ENCODE results near the gene RARB.

The RARB gene

DNA sequence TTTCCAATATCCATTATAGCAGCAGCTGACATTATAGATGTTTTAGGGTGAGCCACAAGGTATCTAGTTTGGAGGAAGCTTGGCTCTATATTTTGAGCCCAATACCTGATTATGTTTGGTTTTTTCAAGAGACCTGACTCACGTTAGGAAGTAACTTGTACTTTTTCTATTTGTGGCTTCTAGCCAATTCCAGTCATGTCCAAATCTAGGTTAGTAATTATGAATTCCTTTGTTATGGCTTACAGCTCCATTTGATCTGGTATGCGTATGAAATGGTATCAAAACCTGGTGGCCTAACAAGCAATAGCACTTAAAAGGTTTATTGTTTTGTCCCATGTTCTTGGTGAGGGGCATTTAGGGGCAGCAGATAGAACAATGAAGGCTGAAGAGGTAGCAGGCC lies 120.8 kb downstream of the RARB start:
- no peak for DNase-seq (ENCODE audit: low read depth in 2 of 2)

DNA sequence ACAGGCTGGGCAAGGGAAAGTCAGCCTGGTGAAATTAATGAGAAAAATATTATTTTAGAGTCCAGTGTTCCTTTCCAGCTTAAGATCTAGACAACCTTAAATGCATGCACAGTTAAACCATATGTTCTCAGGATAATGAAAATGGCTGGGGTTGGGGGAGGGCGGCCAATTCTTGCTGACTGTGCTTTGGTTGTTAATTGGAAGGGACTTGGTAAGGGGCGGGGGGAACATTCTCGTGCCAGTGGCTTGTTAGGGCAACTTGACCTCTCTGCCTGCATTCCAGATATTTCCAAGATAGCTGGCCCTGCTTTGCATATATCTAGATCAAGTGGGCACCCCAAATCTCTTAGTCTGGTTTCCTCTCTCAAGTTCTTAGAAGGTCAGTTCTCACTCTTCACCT lies 124.2 kb downstream of the RARB start:
- DNase-seq (ENCODE audit: low read depth in 2 of 2): no peak

DNA sequence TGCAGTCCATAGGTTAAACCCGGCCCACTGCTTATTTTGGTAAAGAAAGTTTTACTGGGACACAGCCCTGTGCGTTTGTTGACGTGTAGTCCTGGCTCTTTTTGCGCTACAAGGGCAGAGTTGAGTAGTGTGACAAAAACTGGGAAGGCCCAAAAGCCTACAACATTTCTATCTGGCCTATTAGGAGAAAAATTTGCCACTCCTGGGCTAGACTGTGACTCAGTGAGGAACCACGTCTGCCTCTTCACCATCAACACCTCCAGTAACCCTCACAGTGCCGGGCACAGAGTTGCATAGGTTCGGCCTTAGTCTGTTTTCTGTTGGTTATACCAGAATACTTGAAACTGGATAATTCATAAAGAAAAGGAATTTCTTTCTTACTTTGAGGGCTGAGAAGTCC lies 126.3 kb downstream of the RARB start:
- no peak for DNase-seq (ENCODE audit: low read depth in 2 of 2)

DNA sequence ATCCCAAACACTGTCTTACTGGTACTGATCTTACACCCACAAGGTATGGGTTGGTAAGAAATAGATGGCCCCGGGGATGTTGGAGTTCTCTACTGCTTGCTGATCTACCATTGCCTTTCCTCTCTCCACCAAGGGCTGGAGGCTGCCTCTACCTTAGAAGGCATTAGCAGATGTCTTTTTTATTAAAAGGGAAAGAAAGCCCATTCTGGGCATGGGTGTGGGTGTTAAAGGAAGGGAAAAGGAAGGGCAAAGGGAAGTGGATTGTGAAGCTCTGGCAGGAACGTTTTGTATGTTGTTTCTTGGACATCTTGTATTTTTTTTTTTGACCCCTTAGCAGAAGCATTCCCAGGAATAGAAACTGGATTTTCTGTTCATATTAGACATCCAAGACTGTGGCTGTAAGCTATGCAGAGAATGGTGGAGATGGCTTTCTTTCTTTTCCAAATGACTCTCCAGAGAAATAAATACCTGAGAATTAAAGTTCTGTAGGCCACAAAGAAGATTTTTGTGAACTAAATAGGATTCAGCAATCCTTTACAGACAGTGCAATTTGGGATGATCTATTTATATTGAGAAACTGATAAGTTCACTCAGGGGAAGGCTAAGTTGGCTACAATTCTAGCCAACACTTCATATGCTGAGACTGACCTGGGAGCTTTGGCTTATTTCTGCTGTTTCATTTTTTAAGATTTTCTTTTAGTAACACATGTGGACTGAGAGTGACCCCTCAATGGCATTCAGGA lies 127.8 kb downstream of the RARB start:
- no peak for DNase-seq (ENCODE audit: low read depth in 2 of 2)

DNA sequence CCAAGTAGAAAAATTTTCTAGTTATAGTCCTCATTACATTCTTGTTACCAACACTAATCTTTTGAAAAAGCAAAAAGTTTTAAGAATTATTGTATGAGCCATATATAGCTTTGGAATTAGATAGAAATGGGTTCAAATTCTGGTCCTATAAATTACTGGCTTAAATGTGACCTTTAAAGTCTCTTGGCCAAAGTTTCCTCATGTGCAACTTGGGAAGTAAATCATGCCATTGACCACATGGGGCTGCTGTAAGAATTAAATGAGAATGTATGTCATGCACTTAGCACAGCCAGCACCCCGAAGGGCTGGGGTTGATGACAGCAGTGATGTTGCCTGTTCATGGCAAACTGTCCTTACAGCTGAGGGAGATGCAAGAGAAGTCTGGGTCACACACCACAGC lies 128.4 kb downstream of the RARB start:
- DNase-seq (ENCODE audit: low read depth in 2 of 2): no peak

DNA sequence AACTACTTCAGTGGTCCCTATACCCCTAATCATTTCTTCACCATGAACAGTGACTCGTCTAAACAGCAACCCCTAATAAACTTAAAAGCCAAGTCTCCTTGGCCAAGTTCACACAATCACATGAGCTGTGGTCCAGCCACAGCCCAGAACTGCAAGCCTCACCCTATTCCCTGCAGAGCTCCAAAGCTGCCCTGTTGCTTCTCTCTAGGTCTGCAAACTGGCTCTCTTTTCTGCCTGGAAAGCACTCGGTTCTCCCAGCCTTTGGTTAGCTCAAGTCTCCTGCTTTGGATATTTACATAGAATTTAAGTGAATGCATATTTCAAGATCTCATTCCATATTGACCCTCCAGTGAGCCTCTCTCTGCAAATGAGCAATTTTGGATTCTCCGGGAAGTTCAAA lies 129.6 kb downstream of the RARB start:
- no peak for DNase-seq (ENCODE audit: low read depth in 2 of 2)

DNA sequence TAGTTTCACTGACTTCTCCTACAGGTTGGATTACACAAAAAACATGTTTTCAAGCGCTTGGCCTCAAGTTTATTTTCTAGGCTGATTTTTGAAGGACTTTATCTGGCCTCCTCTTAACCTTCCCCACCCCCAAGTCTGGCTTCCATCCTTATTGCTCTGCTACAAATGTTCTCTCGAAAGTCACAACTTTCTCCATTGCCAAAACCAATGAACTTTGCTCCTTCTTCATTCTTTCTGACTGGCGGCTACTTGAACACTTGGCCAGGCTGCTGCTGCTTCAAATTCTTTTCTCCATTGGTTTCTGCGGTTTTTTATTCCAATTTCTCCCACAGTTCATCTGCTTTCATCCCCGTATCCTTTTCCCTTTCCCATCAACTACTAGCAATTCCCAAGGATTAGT lies 130.1 kb downstream of the RARB start:
- DNase-seq (ENCODE audit: low read depth in 2 of 2): no peak

DNA sequence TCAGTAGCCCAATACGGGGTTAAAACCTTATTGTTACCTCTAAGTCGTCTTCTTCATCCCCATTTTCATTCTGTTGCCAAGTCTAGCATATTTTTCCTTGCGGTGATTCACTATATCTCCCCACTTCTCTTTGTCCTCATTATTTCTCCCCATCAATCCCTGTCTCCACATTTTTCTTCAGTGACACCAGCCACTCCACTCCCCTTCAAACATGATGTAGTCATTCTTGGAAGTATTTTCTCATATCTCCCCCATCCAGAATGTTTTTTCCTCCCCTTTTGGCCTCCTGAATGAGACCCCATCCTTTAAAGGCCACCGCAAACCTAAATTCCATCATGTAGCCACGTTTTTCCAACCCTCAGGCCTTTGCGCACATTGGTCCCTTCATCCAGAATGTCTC lies 130.7 kb downstream of the RARB start:
- DNase-seq (ENCODE audit: low read depth in 2 of 2): no peak

DNA sequence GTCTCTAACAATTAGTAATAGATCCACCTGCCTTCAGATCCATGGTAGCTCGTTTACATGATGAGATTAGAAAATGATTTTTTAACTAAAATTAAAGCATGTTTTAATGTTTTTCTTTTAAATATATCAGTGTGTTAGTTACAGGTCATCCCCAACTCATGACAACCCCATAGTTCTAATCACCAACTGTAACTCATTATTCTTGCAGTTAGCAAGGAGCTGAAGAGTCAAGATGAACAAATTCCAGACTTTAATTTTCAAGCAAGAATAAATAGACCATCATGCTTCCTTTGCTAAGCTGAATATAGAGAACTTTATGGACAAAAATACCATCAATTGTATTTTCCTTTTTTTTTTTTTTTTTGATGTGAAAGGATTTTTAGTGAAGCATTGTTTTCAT lies 135.5 kb downstream of the RARB start:
- no peak for DNase-seq (ENCODE audit: low read depth in 2 of 2)

DNA sequence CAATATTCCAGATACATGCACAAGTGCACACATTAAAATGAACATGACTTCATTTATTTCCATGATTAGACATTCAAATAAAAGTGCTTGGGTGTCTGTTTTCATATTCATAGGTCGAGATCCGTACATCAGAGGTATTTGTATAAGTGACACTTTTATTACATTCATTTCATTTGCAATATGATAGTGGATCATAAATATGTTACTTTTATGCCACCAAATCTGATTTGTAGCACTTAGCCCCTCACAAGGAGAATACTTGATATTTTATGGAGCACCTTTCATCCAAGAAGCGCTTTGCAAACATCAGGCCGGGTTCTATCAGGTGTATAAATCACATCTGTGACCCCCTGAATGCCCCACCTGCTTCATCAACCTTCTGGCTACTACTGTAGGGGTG lies 136.0 kb downstream of the RARB start:
- DNase-seq (ENCODE audit: low read depth in 2 of 2): no peak

DNA sequence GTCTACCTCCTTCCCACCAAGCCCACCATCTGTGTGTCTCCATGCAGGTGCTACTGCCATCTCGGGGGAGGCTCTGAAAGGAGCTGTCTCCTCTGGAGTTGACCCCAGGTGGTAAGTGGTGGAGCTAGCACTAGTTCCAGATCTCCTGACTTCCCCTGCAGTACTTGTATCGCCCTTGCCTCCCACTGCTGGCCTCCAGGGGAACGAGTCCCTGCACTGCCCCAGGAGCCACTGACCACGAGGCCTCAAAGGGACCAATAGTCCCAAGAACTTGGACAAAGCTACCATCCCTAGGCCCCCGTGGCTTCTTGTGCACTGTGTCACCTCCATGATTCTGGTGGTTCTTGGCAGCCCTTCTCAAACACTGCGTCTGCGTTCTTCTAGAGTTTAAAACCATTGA lies 137.7 kb downstream of the RARB start:
- no peak for DNase-seq (ENCODE audit: low read depth in 2 of 2)

DNA sequence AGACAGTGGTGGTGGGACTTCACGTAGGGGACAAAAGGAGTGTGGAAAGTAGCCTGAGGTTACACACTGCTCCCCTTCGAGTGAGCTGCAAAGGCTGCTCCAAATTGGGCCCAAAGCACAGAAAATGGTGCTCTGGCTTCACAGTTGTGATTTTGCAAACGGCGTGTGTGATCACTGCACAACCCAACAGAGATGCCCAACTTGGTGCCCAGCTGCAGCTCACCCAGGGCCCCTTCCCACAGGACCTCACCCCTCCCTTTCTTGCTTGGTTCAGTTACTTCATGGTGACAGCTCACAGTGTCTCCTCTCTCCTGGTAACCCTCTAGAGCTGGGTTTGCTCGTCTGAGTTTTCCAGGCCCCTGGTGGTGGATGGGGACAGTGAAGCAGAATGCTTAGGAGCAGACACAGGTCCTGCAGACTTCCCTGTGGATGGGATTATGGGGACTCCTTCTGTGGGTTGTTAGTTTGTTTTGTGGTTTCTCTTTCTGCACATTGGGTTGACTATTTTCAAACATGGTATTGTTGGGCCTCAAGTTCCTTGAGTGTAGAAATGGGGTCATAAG lies 138.4 kb downstream of the RARB start:
- no peak for DNase-seq (ENCODE audit: low read depth in 2 of 2)

DNA sequence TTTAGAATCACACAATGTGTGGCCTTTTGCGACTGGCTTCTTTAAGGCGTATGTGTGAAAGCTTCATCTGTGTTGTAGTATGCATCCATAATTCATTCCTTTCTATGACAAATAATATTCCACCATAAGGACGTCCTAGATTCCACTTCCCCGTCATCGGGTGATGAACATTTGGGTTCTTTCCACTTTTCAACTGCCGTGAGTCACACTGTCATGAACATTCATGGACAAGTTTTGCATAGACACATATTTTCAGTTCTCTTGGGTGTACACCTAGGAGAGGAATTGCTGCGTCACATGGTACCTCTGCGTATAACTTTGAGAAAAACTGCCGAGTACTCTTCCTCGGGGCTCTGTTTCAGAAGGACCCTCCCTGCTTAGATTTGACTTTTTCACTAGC lies 139.3 kb downstream of the RARB start:
- DNase-seq (ENCODE audit: low read depth in 2 of 2): no peak

DNA sequence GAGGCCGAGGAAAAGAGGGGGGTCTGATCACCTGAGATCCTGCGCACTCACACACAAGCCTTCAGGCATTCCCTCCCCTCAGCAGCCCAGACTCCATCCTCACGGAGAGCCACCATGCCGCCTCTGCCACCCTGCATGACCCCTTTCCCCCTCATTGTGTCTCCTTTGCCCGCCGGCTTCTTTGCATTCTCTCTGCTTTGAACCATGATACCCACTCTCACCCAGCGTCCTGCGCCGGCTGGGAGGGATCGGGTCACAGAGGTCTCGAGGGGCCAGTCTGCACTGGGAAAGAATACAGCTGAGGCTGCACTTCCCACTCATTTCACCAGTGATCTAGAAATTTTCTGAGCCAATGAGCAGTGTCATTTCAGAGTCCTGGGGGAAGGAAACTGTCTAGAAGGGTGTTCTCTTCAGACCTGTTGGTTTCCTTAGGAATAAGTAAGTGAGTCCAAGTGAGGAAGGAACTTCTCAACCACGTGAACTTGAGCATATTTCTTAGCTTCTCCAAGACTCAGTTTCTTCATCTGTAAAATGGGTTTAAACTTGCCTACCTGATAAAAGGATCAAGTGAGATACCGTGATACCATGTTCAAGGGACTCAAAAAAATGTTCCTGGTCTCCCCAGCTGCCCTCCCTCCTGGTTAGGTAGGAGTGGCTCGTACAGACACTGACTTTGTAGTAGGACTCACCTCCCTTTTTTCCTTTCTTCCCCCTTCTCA lies 139.9 kb downstream of the RARB start:
- DNase-seq (ENCODE audit: low read depth in 2 of 2): no peak

DNA sequence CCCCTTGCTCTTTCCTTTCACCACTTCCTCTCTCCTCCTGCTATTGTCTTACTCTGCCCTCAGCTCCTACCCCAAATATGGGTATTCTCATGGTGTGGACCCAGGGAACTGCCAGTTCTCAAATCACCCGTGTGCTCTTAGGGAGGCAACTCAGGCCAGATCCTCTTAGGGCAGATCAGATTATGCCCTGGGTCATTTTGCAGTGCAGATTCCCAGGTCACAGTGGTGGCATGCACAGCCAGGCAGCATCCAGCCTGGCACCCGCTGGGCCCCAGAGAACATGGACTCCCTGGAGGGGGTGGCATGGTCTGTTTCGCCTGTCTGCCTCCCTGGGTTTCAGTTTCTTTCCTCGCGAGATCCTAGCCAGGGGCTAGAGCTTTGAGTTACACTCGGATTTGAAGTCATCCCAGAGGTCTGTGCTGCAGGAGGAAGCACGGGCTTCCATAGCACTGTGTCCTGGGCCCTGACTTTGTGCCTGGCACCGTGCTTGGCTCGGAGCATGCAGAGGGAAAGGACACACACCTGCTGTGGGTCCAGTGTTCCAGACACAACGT lies 140.5 kb downstream of the RARB start:
- DNase-seq (ENCODE audit: low read depth in 2 of 2): no peak

DNA sequence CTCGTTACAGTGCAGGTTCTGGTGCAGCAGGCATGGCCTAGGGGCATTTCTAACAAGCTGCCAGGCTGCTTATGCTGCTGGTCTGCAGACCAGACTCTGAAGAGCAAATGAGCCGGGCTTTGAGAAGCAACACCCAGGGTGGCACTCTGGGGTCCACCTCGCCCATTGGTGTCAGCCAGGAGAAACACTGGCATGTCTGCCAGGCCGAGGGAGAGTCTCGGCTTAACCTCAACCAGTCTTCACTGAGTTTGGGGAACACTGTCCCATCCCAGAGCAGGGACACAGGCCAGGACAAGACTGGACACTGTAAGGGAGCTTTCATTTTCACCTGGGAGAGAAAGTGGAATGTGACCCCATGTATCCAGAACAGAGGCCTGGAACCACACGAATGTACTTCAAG lies 143.2 kb downstream of the RARB start:
- no peak for DNase-seq (ENCODE audit: low read depth in 2 of 2)

DNA sequence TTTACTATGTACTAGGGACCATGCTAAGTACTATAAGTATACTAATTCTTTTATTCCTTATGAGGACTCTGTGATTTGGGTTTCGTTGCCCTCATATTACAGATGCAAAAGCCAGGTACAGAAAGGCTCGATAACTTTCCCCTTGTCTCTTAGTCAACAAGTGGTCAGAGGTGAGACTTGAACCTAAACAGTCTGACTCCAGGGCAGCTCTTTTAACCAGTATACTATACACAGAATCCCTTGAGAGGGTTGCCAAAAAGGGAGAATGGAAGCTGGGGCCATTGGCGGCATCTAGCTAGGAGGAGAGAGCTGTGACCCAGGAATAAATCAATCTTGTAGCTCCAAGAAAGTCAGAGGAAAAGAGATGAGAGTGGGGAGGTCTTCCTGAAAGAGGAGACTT lies 144.3 kb downstream of the RARB start:
- no peak for DNase-seq (ENCODE audit: low read depth in 2 of 2)

DNA sequence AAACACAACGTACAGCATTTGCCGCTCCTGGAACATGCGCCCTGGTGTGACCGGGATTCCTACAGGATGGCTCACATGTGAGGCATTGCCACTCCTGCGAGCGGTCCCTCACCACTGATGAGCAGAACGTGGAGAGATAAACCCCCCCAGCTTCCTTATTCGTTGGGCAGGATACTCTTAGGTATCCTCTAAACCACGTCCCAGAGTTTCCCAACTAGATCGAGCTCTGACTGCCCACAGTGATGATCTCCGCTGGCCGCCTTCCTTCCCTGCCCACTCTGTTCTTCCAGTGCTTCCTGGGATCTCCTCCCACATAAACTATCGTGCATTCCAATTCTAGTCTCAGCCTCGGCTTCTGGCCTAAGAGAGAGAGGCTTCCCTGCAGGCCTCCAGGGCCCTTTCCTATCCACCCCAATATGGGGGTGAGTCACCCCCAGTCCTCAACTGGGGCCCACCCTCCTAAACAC lies 144.9 kb downstream of the RARB start:
- no peak for DNase-seq (ENCODE audit: low read depth in 2 of 2)

DNA sequence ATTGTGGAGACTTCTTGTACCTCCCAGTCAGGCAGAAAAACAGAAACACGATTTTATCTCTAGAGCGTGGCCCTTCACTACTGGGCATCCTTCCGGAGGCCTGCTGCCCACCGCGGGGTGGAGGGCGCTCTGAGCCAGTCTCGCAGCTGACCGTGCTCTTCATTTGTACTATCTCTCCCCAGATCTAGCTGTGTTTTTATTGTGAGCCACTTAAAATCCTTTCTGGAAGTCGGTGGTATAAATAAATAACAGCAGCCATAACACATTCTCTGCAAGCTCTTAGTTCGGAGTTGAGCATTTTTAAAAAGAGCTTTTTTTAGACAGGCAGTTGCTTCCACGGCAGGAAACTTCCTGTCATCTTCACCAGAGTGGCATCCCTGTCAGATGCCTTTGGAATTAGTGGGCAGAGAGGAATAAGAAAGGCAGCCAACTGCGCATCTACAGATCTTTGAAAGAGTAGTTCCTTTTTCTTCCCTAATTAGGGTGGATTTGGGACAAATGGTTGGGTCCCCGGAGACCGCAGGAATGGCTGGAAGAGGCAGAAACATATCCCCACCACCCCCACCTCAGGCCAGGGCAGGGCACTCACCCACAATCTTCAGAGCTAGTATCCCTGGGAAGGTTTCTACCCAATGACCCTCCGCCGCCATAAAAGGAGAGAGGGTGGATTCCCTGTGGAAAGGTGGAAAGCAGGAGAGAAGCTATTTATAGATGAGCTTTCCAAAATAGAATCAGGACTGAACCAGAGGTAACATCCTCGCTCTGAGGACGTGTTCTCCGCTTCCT lies 145.5 kb downstream of the RARB start:
- DNase-seq (ENCODE audit: low read depth in 2 of 2): no peak

DNA sequence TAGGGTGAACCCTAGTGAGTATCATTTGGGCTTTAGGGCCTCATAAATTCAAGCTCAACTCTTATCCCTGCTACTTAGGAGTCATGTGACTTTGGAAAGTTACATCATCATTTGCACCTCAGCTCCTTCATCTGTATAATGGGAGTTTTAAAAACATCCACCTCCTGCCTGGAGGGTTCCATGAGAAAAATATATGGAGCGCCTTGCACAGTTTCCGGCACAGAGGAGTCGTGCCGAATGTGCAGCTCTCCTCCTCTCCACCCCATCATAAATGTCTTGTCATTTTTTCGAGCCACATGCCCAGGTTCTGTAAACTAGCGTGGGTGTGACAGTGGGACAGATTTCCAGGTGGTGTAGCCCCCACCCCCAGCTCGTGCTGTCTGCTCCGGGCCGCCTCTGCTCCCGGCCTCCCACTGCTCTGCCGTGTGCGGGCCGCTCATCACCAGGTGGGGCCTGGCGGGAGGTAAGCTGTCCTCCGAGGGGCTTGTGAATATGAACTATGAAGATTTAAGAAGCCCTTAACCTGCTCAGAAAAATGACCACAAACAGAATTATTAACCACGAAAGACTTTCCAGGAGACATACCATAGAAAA lies 146.2 kb downstream of the RARB start:
- DNase-seq (ENCODE audit: low read depth in 2 of 2): no peak

DNA sequence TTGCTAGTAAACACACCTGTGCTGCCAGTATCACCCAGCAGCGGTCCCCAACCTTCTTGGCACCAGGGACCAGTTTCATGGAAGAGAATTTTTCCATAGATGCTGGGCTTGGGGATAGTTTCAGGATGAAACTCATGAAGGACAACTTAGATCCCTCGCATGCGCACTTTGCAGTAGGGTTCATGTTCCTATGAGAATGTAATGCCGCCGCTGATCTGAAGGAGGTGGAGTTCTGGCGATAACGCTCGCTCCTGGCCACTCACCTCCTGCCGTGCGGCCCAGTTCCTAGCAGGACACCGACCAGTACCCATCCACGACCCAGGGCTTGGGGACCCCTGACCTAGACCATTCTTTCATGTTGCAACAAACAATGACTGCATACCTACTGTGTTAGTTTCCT lies 146.9 kb downstream of the RARB start:
- no peak for DNase-seq (ENCODE audit: low read depth in 2 of 2)

DNA sequence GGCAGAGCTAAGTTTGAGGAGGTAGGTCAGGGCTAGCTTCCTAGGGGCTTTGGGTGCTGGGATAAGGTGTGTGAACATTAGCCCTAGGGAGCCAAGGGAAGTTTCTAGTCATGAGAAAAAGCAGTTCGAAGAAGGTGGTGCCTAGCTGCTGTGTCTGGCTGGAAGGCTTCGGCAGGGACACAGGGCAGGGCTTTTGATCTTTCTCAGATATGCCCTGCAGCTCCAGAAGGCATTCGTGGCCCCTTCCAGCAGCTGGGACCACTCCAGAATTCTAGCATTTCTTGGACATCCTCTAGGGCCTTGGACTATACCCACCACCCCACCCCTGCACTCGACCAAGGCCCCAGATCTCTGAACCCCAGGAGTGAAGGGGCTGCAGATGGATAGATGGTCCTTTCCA lies 148.1 kb downstream of the RARB start:
- DNase-seq (ENCODE audit: low read depth in 2 of 2): no peak

All from stimulated activated CD8-positive, alpha-beta memory T cell treated with anti-CD3 and anti-CD28 coated beads, Interleukin-2, amount 100 ng/mL, for 1 hour (primary cell).